HL-60 (cell line): Measurements from ENCODE around the gene AGTRAP.

Experiments used
- DNase-seq, 2 experiments: peaks; one replicate each; pipeline ENCODE4 v3.0.0-alpha.2; 2010 to 2020; ENCODE audit warnings: low read depth in 1 of 2, low spot score in 1 of 2
- H3K27ac ChIP-seq: fragments of 250-450 bp; sonication (Bioruptor Pico); replicated peaks from 2 replicates; pipeline ENCODE4 v1.5.1; 2020; ENCODE audit warnings: mild to moderate bottlenecking, moderate library complexity
- H3K27me3 ChIP-seq: fragments of 250-450 bp; sonication (Bioruptor Pico); 2 replicates; pipeline ENCODE4 v1.5.1; 2021; ENCODE audit warnings: mild to moderate bottlenecking, moderate library complexity; ENCODE audit not compliant: insufficient read depth, poor library complexity, severe bottlenecking
- H3K4me3 ChIP-seq: replicated peaks from 2 replicates; pipeline ENCODE4 v1.5.1; 2011; ENCODE audit warnings: mild to moderate bottlenecking, control low read depth, low read length; ENCODE audit not compliant: insufficient read depth
- GABPA ChIP-seq: IDR thresholded peaks from 2 replicates; pipeline ENCODE4 v1.6.1; 2012; ENCODE audit warnings: low read depth
- POLR2AphosphoS5 ChIP-seq: IDR thresholded peaks from 2 replicates; pipeline ENCODE4 v1.6.1; 2012; ENCODE audit warnings: low read depth
- SPI1 ChIP-seq: IDR thresholded peaks from 2 replicates; pipeline ENCODE4 v1.6.1; 2012; ENCODE audit warnings: low read depth, mild to moderate bottlenecking, borderline replicate concordance
- TF ChIP-seq, protein P1 (sequence below): IDR thresholded peaks from 2 replicates; pipeline ENCODE4 v1.6.1; 2012; ENCODE audit warnings: low read depth; ENCODE audit not compliant: insufficient replicate concordance
- TF ChIP-seq, protein P2 (sequence below): IDR thresholded peaks from one replicate; pipeline ENCODE4 v1.5.1; 2011; ENCODE audit warnings: low read length, control low read depth, inconsistent platforms; ENCODE audit not compliant: insufficient read depth

AGTRAP gene

DNA sequence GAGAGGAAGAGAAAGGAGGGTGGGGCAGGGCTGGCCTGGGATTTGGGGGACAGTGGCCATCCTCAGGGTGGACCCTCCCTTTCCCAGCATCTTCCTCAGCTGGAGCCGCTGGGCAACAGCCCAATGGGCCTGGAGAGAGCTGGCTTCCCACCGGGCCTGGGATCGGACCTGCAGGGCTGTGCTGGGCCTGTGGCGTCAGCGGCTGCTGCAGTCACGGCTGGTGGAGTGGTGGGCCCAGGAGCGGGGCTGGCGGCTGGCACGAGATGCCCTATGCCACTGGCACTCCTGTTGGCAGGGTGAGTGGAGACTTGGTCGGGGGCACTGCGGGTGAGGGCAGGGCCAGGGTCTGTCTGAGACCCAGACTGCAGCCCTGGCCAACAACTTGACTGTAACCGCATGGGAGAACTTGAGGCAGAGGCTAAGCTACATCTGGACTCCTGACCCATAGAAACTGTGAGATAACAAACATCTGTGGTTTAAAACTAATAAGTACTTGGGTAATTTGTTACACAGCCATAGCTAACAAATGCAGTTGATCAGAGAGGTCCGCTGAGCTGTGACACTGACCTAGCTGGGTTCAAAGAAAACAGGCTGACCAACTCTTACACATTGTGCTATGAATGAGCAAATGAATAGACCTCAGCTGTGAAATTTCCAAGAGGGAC is 43.9 kb downstream of the AGTRAP start:
- TF ChIP-seq GABPA, result no peak
- TF ChIP-seq POLR2AphosphoS5, result no peak
- TF ChIP-seq, protein P1, sequence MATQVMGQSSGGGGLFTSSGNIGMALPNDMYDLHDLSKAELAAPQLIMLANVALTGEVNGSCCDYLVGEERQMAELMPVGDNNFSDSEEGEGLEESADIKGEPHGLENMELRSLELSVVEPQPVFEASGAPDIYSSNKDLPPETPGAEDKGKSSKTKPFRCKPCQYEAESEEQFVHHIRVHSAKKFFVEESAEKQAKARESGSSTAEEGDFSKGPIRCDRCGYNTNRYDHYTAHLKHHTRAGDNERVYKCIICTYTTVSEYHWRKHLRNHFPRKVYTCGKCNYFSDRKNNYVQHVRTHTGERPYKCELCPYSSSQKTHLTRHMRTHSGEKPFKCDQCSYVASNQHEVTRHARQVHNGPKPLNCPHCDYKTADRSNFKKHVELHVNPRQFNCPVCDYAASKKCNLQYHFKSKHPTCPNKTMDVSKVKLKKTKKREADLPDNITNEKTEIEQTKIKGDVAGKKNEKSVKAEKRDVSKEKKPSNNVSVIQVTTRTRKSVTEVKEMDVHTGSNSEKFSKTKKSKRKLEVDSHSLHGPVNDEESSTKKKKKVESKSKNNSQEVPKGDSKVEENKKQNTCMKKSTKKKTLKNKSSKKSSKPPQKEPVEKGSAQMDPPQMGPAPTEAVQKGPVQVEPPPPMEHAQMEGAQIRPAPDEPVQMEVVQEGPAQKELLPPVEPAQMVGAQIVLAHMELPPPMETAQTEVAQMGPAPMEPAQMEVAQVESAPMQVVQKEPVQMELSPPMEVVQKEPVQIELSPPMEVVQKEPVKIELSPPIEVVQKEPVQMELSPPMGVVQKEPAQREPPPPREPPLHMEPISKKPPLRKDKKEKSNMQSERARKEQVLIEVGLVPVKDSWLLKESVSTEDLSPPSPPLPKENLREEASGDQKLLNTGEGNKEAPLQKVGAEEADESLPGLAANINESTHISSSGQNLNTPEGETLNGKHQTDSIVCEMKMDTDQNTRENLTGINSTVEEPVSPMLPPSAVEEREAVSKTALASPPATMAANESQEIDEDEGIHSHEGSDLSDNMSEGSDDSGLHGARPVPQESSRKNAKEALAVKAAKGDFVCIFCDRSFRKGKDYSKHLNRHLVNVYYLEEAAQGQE, result no peak
- TF ChIP-seq SPI1, result no peak
- TF ChIP-seq, protein P2, sequence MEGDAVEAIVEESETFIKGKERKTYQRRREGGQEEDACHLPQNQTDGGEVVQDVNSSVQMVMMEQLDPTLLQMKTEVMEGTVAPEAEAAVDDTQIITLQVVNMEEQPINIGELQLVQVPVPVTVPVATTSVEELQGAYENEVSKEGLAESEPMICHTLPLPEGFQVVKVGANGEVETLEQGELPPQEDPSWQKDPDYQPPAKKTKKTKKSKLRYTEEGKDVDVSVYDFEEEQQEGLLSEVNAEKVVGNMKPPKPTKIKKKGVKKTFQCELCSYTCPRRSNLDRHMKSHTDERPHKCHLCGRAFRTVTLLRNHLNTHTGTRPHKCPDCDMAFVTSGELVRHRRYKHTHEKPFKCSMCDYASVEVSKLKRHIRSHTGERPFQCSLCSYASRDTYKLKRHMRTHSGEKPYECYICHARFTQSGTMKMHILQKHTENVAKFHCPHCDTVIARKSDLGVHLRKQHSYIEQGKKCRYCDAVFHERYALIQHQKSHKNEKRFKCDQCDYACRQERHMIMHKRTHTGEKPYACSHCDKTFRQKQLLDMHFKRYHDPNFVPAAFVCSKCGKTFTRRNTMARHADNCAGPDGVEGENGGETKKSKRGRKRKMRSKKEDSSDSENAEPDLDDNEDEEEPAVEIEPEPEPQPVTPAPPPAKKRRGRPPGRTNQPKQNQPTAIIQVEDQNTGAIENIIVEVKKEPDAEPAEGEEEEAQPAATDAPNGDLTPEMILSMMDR, result no peak
- H3K27ac ChIP-seq, result no peak overlapping the region
- no peak for DNase-seq
- H3K27me3 ChIP-seq, result no peaks in the 10 kb centered on the region
- no peak overlapping the region for H3K4me3 ChIP-seq

DNA sequence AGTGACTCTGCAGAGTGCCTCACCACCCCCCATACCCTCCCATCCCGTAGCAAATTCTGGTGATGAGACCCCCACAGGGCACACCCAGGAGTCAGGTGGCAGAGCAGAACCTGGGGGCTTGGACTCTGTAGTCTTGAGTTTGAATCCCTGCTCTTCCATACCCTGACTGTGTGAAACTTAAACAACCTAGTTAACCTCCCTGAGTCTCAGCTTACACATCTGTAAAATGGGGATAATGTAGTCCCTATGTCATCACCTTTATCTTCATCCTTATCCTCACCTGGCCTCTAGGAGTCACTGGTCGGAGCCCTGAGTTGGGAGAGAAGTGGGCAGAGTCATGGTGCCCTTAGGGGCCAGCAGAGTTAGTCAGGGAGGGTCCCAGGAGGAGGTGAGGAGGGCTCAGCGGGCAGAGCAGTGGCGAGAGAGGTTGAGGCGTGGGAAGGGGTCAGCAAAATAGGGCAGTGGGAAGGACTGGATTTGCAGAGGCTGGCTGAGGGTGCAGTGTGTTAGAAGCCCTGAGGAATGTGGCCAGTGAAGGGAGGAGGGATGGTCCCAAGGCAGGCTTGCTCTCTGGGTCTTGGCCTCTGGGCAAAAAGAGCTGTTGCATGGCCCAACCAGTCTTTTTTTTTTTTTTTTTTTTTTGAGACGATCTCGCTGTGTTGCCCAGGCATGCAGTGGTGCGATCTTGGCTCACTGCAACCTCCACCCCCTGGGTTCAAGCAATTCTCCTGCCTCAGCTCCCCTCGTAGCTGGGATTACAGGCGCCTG is 44.6 kb downstream of the AGTRAP start:
- no peaks in the 10 kb centered on the region for H3K27me3 ChIP-seq
- DNase-seq, result no peak
- H3K4me3 ChIP-seq, result no peak overlapping the region
- no peak for TF ChIP-seq POLR2AphosphoS5
- TF ChIP-seq, protein P1, result no peak
- TF ChIP-seq, protein P2, result no peak
- TF ChIP-seq SPI1, result no peak
- TF ChIP-seq GABPA, result no peak
- H3K27ac ChIP-seq, result no peak overlapping the region

DNA sequence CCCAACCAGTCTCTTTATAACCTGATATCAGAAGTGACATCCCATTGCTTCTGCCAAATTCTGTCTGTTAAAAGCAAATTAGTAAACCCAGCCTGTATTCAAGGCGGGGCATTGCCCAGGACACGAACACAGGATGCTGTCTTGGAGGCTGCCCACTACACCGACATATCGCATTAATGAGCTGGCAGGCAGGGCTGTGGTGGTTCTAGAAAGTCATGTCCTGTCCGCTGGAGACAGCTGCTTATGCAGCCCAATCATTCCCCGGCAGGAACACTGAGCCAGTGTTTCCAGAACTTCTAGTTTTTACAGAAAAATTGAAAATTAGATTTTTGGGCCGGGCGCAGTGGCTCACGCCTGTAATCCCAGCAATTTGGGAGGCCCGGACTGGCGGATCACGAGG is 45.4 kb downstream of the AGTRAP start:
- H3K27ac ChIP-seq, result no peak overlapping the region
- H3K4me3 ChIP-seq, result no peak overlapping the region
- no peak for DNase-seq
- H3K27me3 ChIP-seq, result no peaks in the 10 kb centered on the region
- TF ChIP-seq GABPA, result no peak
- TF ChIP-seq SPI1, result no peak
- TF ChIP-seq, protein P2, result no peak
- TF ChIP-seq, protein P1, result no peak
- no peak for TF ChIP-seq POLR2AphosphoS5
